CD4-positive, CD25-positive, alpha-beta regulatory T cell (primary cell): Measurements from ENCODE around the gene SHE. TPM values are rescaled to one million over a fixed set of nuclear protein-coding genes. Genes with fewer than 3 reads are reported as not detected.

Experiments used
- ATAC-seq, 2 donors: fragments of 150-1000 bp; cut with Tn5 transposase; one replicate each; pipeline ENCODE4 v1.10.0; 2021; ENCODE audit warnings: low read depth in 2 of 2, moderate number of reproducible peaks in 2 of 2, moderate library complexity in 1 of 2
- DNase-seq, 3 donors: peaks; one replicate each; pipeline versions ENCODE4 v3.0.0 to v3.0.0-alpha.2; 2012 to 2022; ENCODE audit warnings: mixed read lengths in 1 of 3
- H3K27ac ChIP-seq: one replicate; pipeline ENCODE4 v1.7.0; 2013; ENCODE audit warnings: mild to moderate bottlenecking, low read length; ENCODE audit not compliant: insufficient read depth, poor library complexity, severe bottlenecking
- H3K27me3 ChIP-seq: one replicate; pipeline ENCODE4 v1.7.0; 2013; ENCODE audit warnings: low read length; ENCODE audit not compliant: control insufficient read depth, insufficient read depth
- H3K36me3 ChIP-seq: one replicate; pipeline ENCODE4 v1.7.0; 2013; ENCODE audit warnings: mild to moderate bottlenecking, low read length, moderate library complexity; ENCODE audit not compliant: control insufficient read depth, insufficient read depth
- H3K4me1 ChIP-seq: 2 replicates; pipeline ENCODE4 v1.7.0; 2013; ENCODE audit warnings: mild to moderate bottlenecking, low read length; ENCODE audit not compliant: insufficient read depth, control insufficient read depth, poor library complexity, severe bottlenecking
- H3K4me3 ChIP-seq: one replicate; pipeline ENCODE4 v1.7.0; 2013; ENCODE audit warnings: low read depth, mild to moderate bottlenecking, low read length, moderate library complexity
- H3K9me3 ChIP-seq, 2 experiments: 1 replicate in 1 of 2; 2 replicates in 1 of 2; pipeline ENCODE4 v1.7.0; 2013; ENCODE audit warnings: low read length in 2 of 2, mild to moderate bottlenecking in 1 of 2, moderate library complexity in 1 of 2; ENCODE audit not compliant: control insufficient read depth in 2 of 2
- H3K27ac Mint-ChIP-seq, 3 donors: one replicate each; pipeline ENCODE4 v1.8.0; 2020 to 2022; ENCODE audit warnings: mild to moderate bottlenecking in 3 of 3, mixed read lengths in 3 of 3, moderate library complexity in 2 of 3
- H3K27me3 Mint-ChIP-seq: one replicate; pipeline ENCODE4 v1.8.0; 2022; ENCODE audit warnings: mild to moderate bottlenecking, mixed read lengths
- H3K36me3 Mint-ChIP-seq: one replicate; pipeline ENCODE4 v1.8.0; 2020; ENCODE audit warnings: mixed read lengths
- H3K4me1 Mint-ChIP-seq, 4 donors: one replicate each; pipeline ENCODE4 v1.8.0; 2020 to 2022; ENCODE audit warnings: mixed read lengths in 4 of 4, mild to moderate bottlenecking in 1 of 4
- H3K4me3 Mint-ChIP-seq, 4 donors: one replicate each; pipeline ENCODE4 v1.8.0; 2020 to 2022; ENCODE audit warnings: mild to moderate bottlenecking in 4 of 4, mixed read lengths in 4 of 4, moderate library complexity in 3 of 4
- H3K9me3 Mint-ChIP-seq, 7 donors: one replicate each; pipeline ENCODE4 v1.8.0; 2020 to 2022; ENCODE audit warnings: mixed read lengths in 7 of 7, mild to moderate bottlenecking in 3 of 7, moderate library complexity in 2 of 7
- polyA plus RNA-seq, 4 donors: library from polyadenylated mRNA; unstranded; fragments of 300-500 nt; fragmentation: Illumina TruSeq; gene quantifications; one replicate each; pipeline ENCODE4 v1.2.3, GENCODE V29; 2021
- total RNA-seq: library from RNA; stranded (reverse); gene quantifications from one replicate; pipeline ENCODE4 v1.2.3, GENCODE V29; 2022

SHE gene
- total and polyA plus RNA-seq, 5 donors from 2014 or later = not detected

GRCh38 chr1:154442006-154442740 is 60.0 kb downstream of the SHE start:
- Mint-ChIP-seq H3K36me3 (peaks cover 45% of the 10 kb centered on the region), H3K27ac (peak overlapping the region; percentile 87 to 89 (median 87)), H3K27me3 (no peaks in the 10 kb centered on the region), H3K9me3 (no peaks in the 10 kb centered on the region), H3K4me3 (peak overlapping the region in 2 of 4 donors; percentile 63 to 83), H3K4me1 (peaks cover 16 to 80% (median 56%) of the 10 kb centered on the region in 4 donors)
- Histone ChIP-seq H3K27ac (peak overlapping the region; percentile 17), H3K27me3 (no peaks in the 10 kb centered on the region), H3K4me1 (peaks cover 53% of the 10 kb centered on the region), H3K4me3 (peak overlapping the region; percentile 41), H3K9me3 (no peaks in the 10 kb centered on the region), H3K36me3 (peaks cover 60% of the 10 kb centered on the region)
- DNase-seq (no peak), ATAC-seq (no peak)

GRCh38 chr1:154441241-154441888 is 60.8 kb downstream of the SHE start:
- Mint-ChIP-seq H3K4me1 (peaks cover 16 to 82% (median 56%) of the 10 kb centered on the region in 4 donors), H3K27me3 (no peaks in the 10 kb centered on the region), H3K36me3 (peaks cover 48% of the 10 kb centered on the region), H3K4me3 (peak overlapping the region; percentile 42 to 86 (median 73)), H3K27ac (peak overlapping the region; percentile 87 to 96 (median 89)), H3K9me3 (no peaks in the 10 kb centered on the region)
- no peaks in the 10 kb centered on the region for H3K9me3 ChIP-seq
- peak overlapping the region; percentile 17 for H3K27ac ChIP-seq
- ATAC-seq (no peak), DNase-seq (no peak)
- peaks cover 53% of the 10 kb centered on the region for H3K4me1 ChIP-seq
- H3K4me3 ChIP-seq = peak overlapping the region; percentile 41
- H3K27me3 ChIP-seq = no peaks in the 10 kb centered on the region
- H3K36me3 ChIP-seq = peaks cover 61% of the 10 kb centered on the region

GRCh38 chr1:154440036-154440804 is 62.0 kb downstream of the SHE start:
- Mint-ChIP-seq H3K36me3 (peaks cover 45% of the 10 kb centered on the region), H3K27me3 (no peaks in the 10 kb centered on the region)

GRCh38 chr1:154436433-154436832 is 65.8 kb downstream of the SHE start:
- H3K9me3 ChIP-seq = no peaks in the 10 kb centered on the region
- H3K27ac ChIP-seq = no peak overlapping the region
- Mint-ChIP-seq H3K27me3 (no peaks in the 10 kb centered on the region), H3K9me3 (no peaks in the 10 kb centered on the region), H3K27ac (peak overlapping the region in 1 of 3 donors; percentile 56), H3K4me3 (no peak overlapping the region), H3K36me3 (peaks cover 38% of the 10 kb centered on the region), H3K4me1 (peaks cover 15 to 57% (median 41%) of the 10 kb centered on the region in 4 donors)
- H3K36me3 ChIP-seq = peaks cover 69% of the 10 kb centered on the region
- DNase-seq (no peak), ATAC-seq (no peak)
- peaks cover 47% of the 10 kb centered on the region for H3K4me1 ChIP-seq
- no peak overlapping the region for H3K4me3 ChIP-seq
- no peaks in the 10 kb centered on the region for H3K27me3 ChIP-seq

More at GRCh38 chr1:154440036-154440804, 62.0 kb downstream of the SHE start:
- peak overlapping the region; percentile 21 to 73 (median 58) for H3K4me3 Mint-ChIP-seq
- peaks cover 12 to 71% (median 48%) of the 10 kb centered on the region in 4 donors for H3K4me1 Mint-ChIP-seq
- H3K9me3 Mint-ChIP-seq = no peaks in the 10 kb centered on the region
- ATAC-seq (no peak), DNase-seq (no peak)
- Histone ChIP-seq H3K4me1 (peaks cover 51% of the 10 kb centered on the region), H3K27me3 (no peaks in the 10 kb centered on the region), H3K9me3 (no peaks in the 10 kb centered on the region), H3K27ac (peak overlapping the region; percentile 56), H3K4me3 (peak overlapping the region; percentile 41), H3K36me3 (peaks cover 64% of the 10 kb centered on the region)
- H3K27ac Mint-ChIP-seq = peak overlapping the region; percentile 89 to 96 (median 92)

- ATAC-seq (no peak), DNase-seq (no peak)
- no peaks in the 10 kb centered on the region for H3K27me3 ChIP-seq
- peaks cover 49% of the 10 kb centered on the region for H3K4me1 ChIP-seq
- no peaks in the 10 kb centered on the region for H3K27me3 Mint-ChIP-seq
- H3K27ac Mint-ChIP-seq = no peak overlapping the region
- H3K4me3 Mint-ChIP-seq = no peak overlapping the region
- H3K9me3 ChIP-seq = no peaks in the 10 kb centered on the region
- H3K27ac ChIP-seq = no peak overlapping the region
- peaks cover 16 to 57% (median 39%) of the 10 kb centered on the region in 4 donors for H3K4me1 Mint-ChIP-seq
- peaks cover 70% of the 10 kb centered on the region for H3K36me3 ChIP-seq
- no peak overlapping the region for H3K4me3 ChIP-seq
- peaks cover 36% of the 10 kb centered on the region for H3K36me3 Mint-ChIP-seq
- no peaks in the 10 kb centered on the region for H3K9me3 Mint-ChIP-seq
Measured at GRCh38 chr1:154435599-154436200, 66.5 kb downstream of the SHE start.

GRCh38 chr1:154434346-154435085 is 67.7 kb downstream of the SHE start:
- H3K9me3 Mint-ChIP-seq = no peaks in the 10 kb centered on the region
- H3K36me3 Mint-ChIP-seq = peaks cover 39% of the 10 kb centered on the region
- Histone ChIP-seq H3K4me3 (no peak overlapping the region), H3K9me3 (no peaks in the 10 kb centered on the region), H3K27me3 (no peaks in the 10 kb centered on the region), H3K27ac (no peak overlapping the region), H3K4me1 (peaks cover 52% of the 10 kb centered on the region), H3K36me3 (peaks cover 79% of the 10 kb centered on the region)
- ATAC-seq (no peak), DNase-seq (no peak)
- no peak overlapping the region for H3K4me3 Mint-ChIP-seq
- no peaks in the 10 kb centered on the region for H3K27me3 Mint-ChIP-seq
- peaks cover 19 to 57% (median 32%) of the 10 kb centered on the region in 4 donors for H3K4me1 Mint-ChIP-seq
- H3K27ac Mint-ChIP-seq = peak overlapping the region; percentile 43 to 71 (median 54)
